Colon (tissue), 2 donors: ENCODE data around the gene SLCO2B1.

Experiments
- FAIRE-seq: peaks from 2 replicates; lab custom pipeline; 2012; peaks lifted over from hg19 to GRCh38; lab: Jason Lieb, UNC
- donor health status: control.
- donor health status: control.

The SLCO2B1 gene

GRCh38 chr11:75193711-75194110 is 42.8 kb downstream of the SLCO2B1 start:
- no peak for FAIRE-seq

- no peak for FAIRE-seq
Observed at GRCh38 chr11:75194147-75194546, 43.2 kb downstream of the SLCO2B1 start.

GRCh38 chr11:75195167-75195962 is 44.5 kb downstream of the SLCO2B1 start:
- no peak for FAIRE-seq

GRCh38 chr11:75196426-75196825 is 45.5 kb downstream of the SLCO2B1 start:
- FAIRE-seq, result no peak

- no peak for FAIRE-seq
Observed at GRCh38 chr11:75197512-75198277, 46.8 kb downstream of the SLCO2B1 start.

GRCh38 chr11:75198278-75198973 is 47.5 kb downstream of the SLCO2B1 start:
- FAIRE-seq, result no peak

GRCh38 chr11:75199412-75199955 is 48.6 kb downstream of the SLCO2B1 start:
- FAIRE-seq, result no peak

- no peak for FAIRE-seq
Observed at GRCh38 chr11:75200051-75200450, 49.1 kb downstream of the SLCO2B1 start.

- FAIRE-seq, result no peak
Observed at GRCh38 chr11:75200531-75200930, 49.6 kb downstream of the SLCO2B1 start.

- FAIRE-seq, result no peak
Observed at GRCh38 chr11:75201771-75202170, 50.9 kb downstream of the SLCO2B1 start.

GRCh38 chr11:75202195-75202594 is 51.3 kb downstream of the SLCO2B1 start:
- no peak for FAIRE-seq

- FAIRE-seq, result no peak
Observed at GRCh38 chr11:75203138-75203537, 52.2 kb downstream of the SLCO2B1 start.

GRCh38 chr11:75203641-75204011 is 52.7 kb downstream of the SLCO2B1 start:
- no peak for FAIRE-seq

GRCh38 chr11:75204012-75204674 is 53.2 kb downstream of the SLCO2B1 start:
- no peak for FAIRE-seq

GRCh38 chr11:75204685-75205563 is 54.0 kb downstream of the SLCO2B1 start:
- FAIRE-seq, result no peak

GRCh38 chr11:75205564-75206020 is 54.7 kb downstream of the SLCO2B1 start:
- no peak for FAIRE-seq

GRCh38 chr11:75208446-75208845 is 57.5 kb downstream of the SLCO2B1 start:
- FAIRE-seq, result no peak

- FAIRE-seq, result no peak
Observed at GRCh38 chr11:75212411-75212810, 61.5 kb downstream of the SLCO2B1 start.

- FAIRE-seq, result no peak
Observed at GRCh38 chr11:75214411-75214821, 63.5 kb downstream of the SLCO2B1 start.

- no peak for FAIRE-seq
Observed at GRCh38 chr11:75214843-75215242, 63.9 kb downstream of the SLCO2B1 start.

GRCh38 chr11:75219869-75220268 is 69.0 kb downstream of the SLCO2B1 start:
- no peak for FAIRE-seq
